ENCODE measurements around the gene COL25A1.

COL25A1 gene

GRCh38 chr4:109164011-109164410, 138.4 kb downstream of the COL25A1 start:
- no peak for DNase-seq
- Histone ChIP-seq H3K27me3 (replicated peaks in 2 of 5; ENCODE audit: control insufficient read depth in 4 of 5, insufficient read depth in 5 of 5, low read length in 4 of 5) (no peaks in the 10 kb centered on the region), H3K9me3 (ENCODE audit: control extremely low read depth in 1 of 5, control insufficient read depth in 4 of 5, insufficient read depth in 2 of 5, low read depth in 1 of 5, low read length in 4 of 5) (no peaks in the 10 kb centered on the region), H3K4me3 (ENCODE audit: control insufficient read depth in 1 of 7, extremely low read depth in 1 of 7, insufficient read depth in 4 of 7, low read depth in 2 of 7, low read length in 6 of 7) (no peak overlapping the region), H3K27ac (ENCODE audit: insufficient read depth in 1 of 2, low read depth in 1 of 2, low read length in 2 of 2, poor library complexity in 1 of 2, severe bottlenecking in 2 of 2) (no peak overlapping the region), H3K36me3 (ENCODE audit: control insufficient read depth in 4 of 4, insufficient read depth in 4 of 4, low read length in 3 of 4) (no peaks in the 10 kb centered on the region), H3K4me1 (ENCODE audit: control extremely low read depth in 1 of 4, control insufficient read depth in 4 of 4, insufficient read depth in 4 of 4, low read length in 3 of 4) (no peaks in the 10 kb centered on the region)
- POLR2A ChIA-PET, result no interaction called here
- CTCF ChIA-PET, result no interaction called here

- Histone ChIP-seq H3K4me3 (ENCODE audit: control insufficient read depth in 1 of 7, extremely low read depth in 1 of 7, insufficient read depth in 4 of 7, low read depth in 2 of 7, low read length in 6 of 7) (no peak overlapping the region), H3K9me3 (ENCODE audit: control extremely low read depth in 1 of 5, control insufficient read depth in 4 of 5, insufficient read depth in 2 of 5, low read depth in 1 of 5, low read length in 4 of 5) (no peaks in the 10 kb centered on the region), H3K27me3 (replicated peaks in 2 of 5; ENCODE audit: control insufficient read depth in 4 of 5, insufficient read depth in 5 of 5, low read length in 4 of 5) (no peaks in the 10 kb centered on the region), H3K27ac (ENCODE audit: insufficient read depth in 1 of 2, low read depth in 1 of 2, low read length in 2 of 2, poor library complexity in 1 of 2, severe bottlenecking in 2 of 2) (no peak overlapping the region), H3K4me1 (ENCODE audit: control extremely low read depth in 1 of 4, control insufficient read depth in 4 of 4, insufficient read depth in 4 of 4, low read length in 3 of 4) (no peaks in the 10 kb centered on the region), H3K36me3 (ENCODE audit: control insufficient read depth in 4 of 4, insufficient read depth in 4 of 4, low read length in 3 of 4) (no peaks in the 10 kb centered on the region)
- DNase-seq, result no peak
- CTCF ChIA-PET, result no interaction called here
- POLR2A ChIA-PET, result no interaction called here
Measured at GRCh38 chr4:109163493-109163892, 139.0 kb downstream of the COL25A1 start.

DNA sequence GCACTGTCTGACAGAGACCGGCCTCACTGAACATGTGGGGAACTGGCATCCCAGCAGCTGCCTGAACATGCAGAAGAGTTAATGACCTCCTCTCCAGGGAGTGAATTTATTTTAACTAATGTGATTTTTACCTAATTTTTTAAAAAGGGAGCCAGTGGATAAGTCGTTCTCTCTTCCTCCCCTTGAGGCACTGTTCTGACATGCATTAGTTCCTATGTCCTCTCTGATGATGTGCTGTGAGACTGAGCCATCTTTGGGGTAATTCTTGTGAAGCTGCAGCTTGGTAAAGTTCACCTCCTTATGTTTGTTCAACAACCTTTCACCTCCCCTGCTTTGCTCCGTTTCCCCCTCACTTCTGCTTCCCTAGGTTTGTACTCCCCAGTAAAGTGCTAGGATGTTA, 139.7 kb downstream of the COL25A1 start:
- Histone ChIP-seq H3K27me3 (replicated peaks in 2 of 5; ENCODE audit: control insufficient read depth in 4 of 5, insufficient read depth in 5 of 5, low read length in 4 of 5) (no peaks in the 10 kb centered on the region), H3K36me3 (ENCODE audit: control insufficient read depth in 4 of 4, insufficient read depth in 4 of 4, low read length in 3 of 4) (no peaks in the 10 kb centered on the region), H3K4me3 (ENCODE audit: control insufficient read depth in 1 of 7, extremely low read depth in 1 of 7, insufficient read depth in 4 of 7, low read depth in 2 of 7, low read length in 6 of 7) (no peak overlapping the region), H3K4me1 (ENCODE audit: control extremely low read depth in 1 of 4, control insufficient read depth in 4 of 4, insufficient read depth in 4 of 4, low read length in 3 of 4) (no peaks in the 10 kb centered on the region), H3K9me3 (ENCODE audit: control extremely low read depth in 1 of 5, control insufficient read depth in 4 of 5, insufficient read depth in 2 of 5, low read depth in 1 of 5, low read length in 4 of 5) (no peaks in the 10 kb centered on the region), H3K27ac (ENCODE audit: insufficient read depth in 1 of 2, low read depth in 1 of 2, low read length in 2 of 2, poor library complexity in 1 of 2, severe bottlenecking in 2 of 2) (no peak overlapping the region)
- ChIA-PET CTCF (no interaction called here), POLR2A (no interaction called here)
- 92% methylated on average over 2 of the region's 3 CpGs for WGBS (ENCODE audit: insufficient coverage)
- no peak for DNase-seq

GRCh38 chr4:109160494-109160893, 142.0 kb downstream of the COL25A1 start:
- H3K4me1 ChIP-seq (ENCODE audit: control extremely low read depth in 1 of 4, control insufficient read depth in 4 of 4, insufficient read depth in 4 of 4, low read length in 3 of 4), result no peaks in the 10 kb centered on the region
- ChIA-PET CTCF (no interaction called here), POLR2A (no interaction called here)
- no peaks in the 10 kb centered on the region for H3K36me3 ChIP-seq (ENCODE audit: control insufficient read depth in 4 of 4, insufficient read depth in 4 of 4, low read length in 3 of 4)
- WGBS (ENCODE audit: insufficient coverage), result 100% methylated on average over 2 of the region's 4 CpGs
- DNase-seq, result no peak
- H3K27ac ChIP-seq (ENCODE audit: insufficient read depth in 1 of 2, low read depth in 1 of 2, low read length in 2 of 2, poor library complexity in 1 of 2, severe bottlenecking in 2 of 2), result no peak overlapping the region
- H3K27me3 ChIP-seq (replicated peaks in 2 of 5; ENCODE audit: control insufficient read depth in 4 of 5, insufficient read depth in 5 of 5, low read length in 4 of 5), result no peaks in the 10 kb centered on the region
- no peak overlapping the region for H3K4me3 ChIP-seq (ENCODE audit: control insufficient read depth in 1 of 7, extremely low read depth in 1 of 7, insufficient read depth in 4 of 7, low read depth in 2 of 7, low read length in 6 of 7)
- H3K9me3 ChIP-seq (ENCODE audit: control extremely low read depth in 1 of 5, control insufficient read depth in 4 of 5, insufficient read depth in 2 of 5, low read depth in 1 of 5, low read length in 4 of 5), result no peaks in the 10 kb centered on the region

DNA sequence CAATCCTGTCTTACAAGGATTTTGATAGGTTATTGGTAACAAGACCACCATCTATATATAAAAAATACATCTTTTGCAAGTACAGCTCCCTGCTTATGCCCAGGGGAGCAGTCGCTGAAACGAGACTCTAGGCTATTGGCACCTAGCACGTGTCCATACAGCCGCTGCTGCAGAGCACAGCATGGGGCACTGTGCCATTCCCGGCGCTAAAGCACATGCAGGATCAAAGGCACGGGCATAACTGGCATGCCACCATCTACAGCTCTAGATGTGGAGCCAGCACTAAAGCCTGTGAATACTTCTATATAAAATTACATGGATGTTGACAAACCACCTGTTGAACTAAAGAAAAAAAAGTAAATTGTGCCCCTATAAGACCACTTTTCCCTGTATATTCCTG, 144.8 kb downstream of the COL25A1 start:
- H3K27ac ChIP-seq (ENCODE audit: insufficient read depth in 1 of 2, low read depth in 1 of 2, low read length in 2 of 2, poor library complexity in 1 of 2, severe bottlenecking in 2 of 2), result no peak overlapping the region
- DNase-seq, result no peak
- POLR2A ChIA-PET, result no interaction called here
- H3K4me3 ChIP-seq (ENCODE audit: control insufficient read depth in 1 of 7, extremely low read depth in 1 of 7, insufficient read depth in 4 of 7, low read depth in 2 of 7, low read length in 6 of 7), result no peak overlapping the region
- H3K36me3 ChIP-seq (ENCODE audit: control insufficient read depth in 4 of 4, insufficient read depth in 4 of 4, low read length in 3 of 4), result no peaks in the 10 kb centered on the region
- CTCF ChIA-PET, result no interaction called here
- no peaks in the 10 kb centered on the region for H3K9me3 ChIP-seq (ENCODE audit: control extremely low read depth in 1 of 5, control insufficient read depth in 4 of 5, insufficient read depth in 2 of 5, low read depth in 1 of 5, low read length in 4 of 5)
- 98% methylated on average over 6 of the region's 7 CpGs for WGBS (ENCODE audit: insufficient coverage)
- H3K27me3 ChIP-seq (replicated peaks in 2 of 5; ENCODE audit: control insufficient read depth in 4 of 5, insufficient read depth in 5 of 5, low read length in 4 of 5), result no peaks in the 10 kb centered on the region
- no peaks in the 10 kb centered on the region for H3K4me1 ChIP-seq (ENCODE audit: control extremely low read depth in 1 of 4, control insufficient read depth in 4 of 4, insufficient read depth in 4 of 4, low read length in 3 of 4)

GRCh38 chr4:109157205-109157604, 145.3 kb downstream of the COL25A1 start:
- ChIA-PET CTCF (no interaction called here), POLR2A (no interaction called here)
- no peaks in the 10 kb centered on the region for H3K27me3 ChIP-seq (replicated peaks in 2 of 5; ENCODE audit: control insufficient read depth in 4 of 5, insufficient read depth in 5 of 5, low read length in 4 of 5)
- H3K4me1 ChIP-seq (ENCODE audit: control extremely low read depth in 1 of 4, control insufficient read depth in 4 of 4, insufficient read depth in 4 of 4, low read length in 3 of 4), result no peaks in the 10 kb centered on the region
- no peak for DNase-seq
- no peaks in the 10 kb centered on the region for H3K36me3 ChIP-seq (ENCODE audit: control insufficient read depth in 4 of 4, insufficient read depth in 4 of 4, low read length in 3 of 4)
- no peaks in the 10 kb centered on the region for H3K9me3 ChIP-seq (ENCODE audit: control extremely low read depth in 1 of 5, control insufficient read depth in 4 of 5, insufficient read depth in 2 of 5, low read depth in 1 of 5, low read length in 4 of 5)
- no peak overlapping the region for H3K27ac ChIP-seq (ENCODE audit: insufficient read depth in 1 of 2, low read depth in 1 of 2, low read length in 2 of 2, poor library complexity in 1 of 2, severe bottlenecking in 2 of 2)
- 100% methylated on average over 1 of the region's 2 CpGs for WGBS (ENCODE audit: insufficient coverage)
- H3K4me3 ChIP-seq (ENCODE audit: control insufficient read depth in 1 of 7, extremely low read depth in 1 of 7, insufficient read depth in 4 of 7, low read depth in 2 of 7, low read length in 6 of 7), result no peak overlapping the region

DNA sequence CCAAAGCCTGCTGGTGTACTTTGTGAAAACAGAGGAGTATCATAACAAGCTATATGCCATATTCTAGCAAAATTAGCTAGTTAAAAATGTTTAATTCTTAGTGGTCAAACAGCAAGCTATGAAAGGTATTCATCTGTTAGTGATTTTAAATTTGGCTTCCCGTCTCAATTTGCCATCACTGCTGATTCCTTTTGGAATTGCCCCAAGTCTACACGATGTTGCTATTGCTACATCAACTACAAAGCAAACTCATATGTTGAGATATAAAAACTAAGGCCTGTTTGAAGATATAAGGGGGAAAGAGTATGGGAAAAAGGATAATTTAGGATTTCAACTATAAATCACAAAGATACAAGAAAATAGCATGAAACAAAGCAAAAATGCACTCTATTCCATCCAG, 146.1 kb downstream of the COL25A1 start:
- Histone ChIP-seq H3K4me1 (ENCODE audit: control extremely low read depth in 1 of 4, control insufficient read depth in 4 of 4, insufficient read depth in 4 of 4, low read length in 3 of 4) (no peaks in the 10 kb centered on the region), H3K36me3 (ENCODE audit: control insufficient read depth in 4 of 4, insufficient read depth in 4 of 4, low read length in 3 of 4) (no peaks in the 10 kb centered on the region), H3K9me3 (ENCODE audit: control extremely low read depth in 1 of 5, control insufficient read depth in 4 of 5, insufficient read depth in 2 of 5, low read depth in 1 of 5, low read length in 4 of 5) (no peaks in the 10 kb centered on the region), H3K4me3 (ENCODE audit: control insufficient read depth in 1 of 7, extremely low read depth in 1 of 7, insufficient read depth in 4 of 7, low read depth in 2 of 7, low read length in 6 of 7) (no peak overlapping the region), H3K27me3 (replicated peaks in 2 of 5; ENCODE audit: control insufficient read depth in 4 of 5, insufficient read depth in 5 of 5, low read length in 4 of 5) (no peaks in the 10 kb centered on the region), H3K27ac (ENCODE audit: insufficient read depth in 1 of 2, low read depth in 1 of 2, low read length in 2 of 2, poor library complexity in 1 of 2, severe bottlenecking in 2 of 2) (no peak overlapping the region)
- DNase-seq, result no peak
- POLR2A ChIA-PET, result no interaction called here
- CTCF ChIA-PET, result no interaction called here
- no CpG with 5 or more reads among the region's 2 CpGs for WGBS (ENCODE audit: insufficient coverage)

Data from common myeloid progenitor, CD34-positive (primary cell).